HTERT RPE-1 (cell line): ENCODE results near the gene TMEM272.

Source experiments
- in situ Hi-C: fragments of 300-500 bp; cut with MboI; formaldehyde crosslinking; loops from 4 replicates; pipeline ENCODE4 v1.14.3; 2020; ENCODE audit warnings: low sequenced_read_pairs

Gene TMEM272

GRCh38 chr13:51784097-51784496 is 60.9 kb downstream of the TMEM272 start:
- in situ Hi-C loops: no loop called here

- in situ Hi-C loops: no loop called here
Observed at GRCh38 chr13:51783428-51784094, 61.4 kb downstream of the TMEM272 start.

- in situ Hi-C loops: no loop called here
Observed at GRCh38 chr13:51782026-51782710, 62.8 kb downstream of the TMEM272 start.

GRCh38 chr13:51781246-51782022 is 63.5 kb downstream of the TMEM272 start:
- in situ Hi-C loops: no loop called here

- in situ Hi-C loops: no loop called here
Observed at GRCh38 chr13:51780099-51780498, 64.9 kb downstream of the TMEM272 start.

GRCh38 chr13:51778392-51778791 is 66.6 kb downstream of the TMEM272 start:
- in situ Hi-C loops: no loop called here

- in situ Hi-C loops: no loop called here
Observed at GRCh38 chr13:51777921-51778320, 67.1 kb downstream of the TMEM272 start.

- in situ Hi-C loops: no loop called here
Observed at GRCh38 chr13:51776179-51776578, 68.8 kb downstream of the TMEM272 start.

GRCh38 chr13:51773515-51773914 is 71.5 kb downstream of the TMEM272 start:
- in situ Hi-C loops: no loop called here

GRCh38 chr13:51772781-51773180 is 72.2 kb downstream of the TMEM272 start:
- in situ Hi-C loops: no loop called here

GRCh38 chr13:51772105-51772455 is 72.9 kb downstream of the TMEM272 start:
- in situ Hi-C loops: no loop called here

GRCh38 chr13:51771418-51772104 is 73.4 kb downstream of the TMEM272 start:
- in situ Hi-C loops: no loop called here

- in situ Hi-C loops: no loop called here
Observed at GRCh38 chr13:51770681-51771417, 74.1 kb downstream of the TMEM272 start.

- in situ Hi-C loops: no loop called here
Observed at GRCh38 chr13:51770160-51770559, 74.8 kb downstream of the TMEM272 start.

- in situ Hi-C loops: no loop called here
Observed at GRCh38 chr13:51769455-51770127, 75.4 kb downstream of the TMEM272 start.

GRCh38 chr13:51768976-51769375 is 76.0 kb downstream of the TMEM272 start:
- in situ Hi-C loops: no loop called here

GRCh38 chr13:51768378-51768921 is 76.5 kb downstream of the TMEM272 start:
- in situ Hi-C loops: no loop called here

- in situ Hi-C loops: no loop called here
Observed at GRCh38 chr13:51767100-51767499, 77.9 kb downstream of the TMEM272 start.

GRCh38 chr13:51765142-51765515 is 79.8 kb downstream of the TMEM272 start:
- in situ Hi-C loops: no loop called here
